Motor neuron (in vitro differentiated cells): ENCODE results near the gene ARL15. TPM values are rescaled to one million over a fixed set of nuclear protein-coding genes. Genes with fewer than 3 reads are reported as not detected.
A peak's percentile ranks its signal among the peaks of the same experiment; 100 is the strongest.
"Not testable (repeated sequence)": the region's sequence is repeated elsewhere in the genome, so short reads cannot be mapped to it uniquely, and the experiment has no call there.

ENCODE experiments used
- ATAC-seq, 8 experiments: fragments of 200-7000 bp; cut with Tn5 transposase; replicated peaks in 6 of 8; 2 replicates each; pipeline ENCODE4 v1.8.0; 2021; ENCODE audit warnings: mild to moderate bottlenecking in 8 of 8, moderate library complexity in 8 of 8
- H3K27ac ChIP-seq, 2 donors: fragments of 250-450 bp; sonication (Bioruptor Pico); 2 replicates each; pipeline ENCODE4 v1.9.0; 2021; ENCODE audit warnings: antibody characterized with exemption in 2 of 2, mild to moderate bottlenecking in 2 of 2, moderate library complexity in 1 of 2
- H3K4me1 ChIP-seq, 2 donors: fragments of 250-450 bp; sonication (Bioruptor Pico); replicated peaks in 1 of 2; 2 replicates each; pipeline ENCODE4 v1.6.1; 2021; ENCODE audit warnings: antibody characterized with exemption in 2 of 2, mild to moderate bottlenecking in 2 of 2, moderate library complexity in 1 of 2
- H3K4me3 ChIP-seq, 5 donors: fragments of 250-450 bp; sonication (Bioruptor Pico); 2 replicates each; pipeline ENCODE4 v1.9.0; 2021; ENCODE audit warnings: antibody characterized with exemption in 5 of 5, mild to moderate bottlenecking in 5 of 5, moderate library complexity in 4 of 5
- WGBS, 10 experiments: fragments of 450-650 bp; shearing (Covaris generic); methylation state at CpG; one replicate each; pipeline ENCODE4 v1.0.0; 2022; 5-methylcytosine and 5-hydroxymethylcytosine counted together
- in situ Hi-C, 9 experiments: fragments of 400-800 bp; cut with MboI; loops; one replicate each; pipeline ENCODE4 v1.15.0; 2021; ENCODE audit warnings: low sequenced_read_pairs in 9 of 9, low pct_unique_long_range_greater_than_20kb in 2 of 9; ENCODE audit not compliant: unreplicated experiment in 9 of 9
- total RNA-seq, 8 experiments: library from RNA; unstranded; fragments of 300-600 nt; gene quantifications; 2 replicates each; pipeline versions ENCODE4 v1.2.3 to v1.2.4, GENCODE V29; 2022

Gene ARL15
- total RNA-seq, 8 experiments from 2014 or later = 17.0 to 44.6 (median 22.3) TPM

GRCh38 chr5:53983568-53984460 lies 326.6 kb downstream of the ARL15 start:
- in situ Hi-C loops = no loop called here
- WGBS, 10 experiments = 6 to 100% (median 85%) methylated on average over 1 to 10 of the region's 10 CpGs
- Histone ChIP-seq H3K4me1 (no peaks in the 10 kb centered on the region), H3K4me3 (no peak overlapping the region), H3K27ac (no peak overlapping the region)
- ATAC-seq = peak in 3 of 8 experiments; percentile 86 to 92 (median 87)

- H3K27ac ChIP-seq, ATAC-seq, in situ Hi-C loops, H3K4me3 ChIP-seq, H3K4me1 ChIP-seq: not testable (repeated sequence)
- WGBS, 10 experiments = 90 to 100% (median 100%) methylated on average over 1 to 2 of the region's 2 CpGs; no CpG with 5 or more reads in 7 of the 10 experiments
Measured at GRCh38 chr5:53982319-53982718, 328.1 kb downstream of the ARL15 start.

GRCh38 chr5:53980061-53980460 lies 330.3 kb downstream of the ARL15 start:
- H3K4me1 ChIP-seq = no peaks in the 10 kb centered on the region
- in situ Hi-C loops = no loop called here
- H3K4me3 ChIP-seq = no peak overlapping the region
- no peak overlapping the region for H3K27ac ChIP-seq
- ATAC-seq = no peak

- ATAC-seq = no peak
- Histone ChIP-seq H3K4me3 (no peak overlapping the region), H3K27ac (no peak overlapping the region), H3K4me1 (no peaks in the 10 kb centered on the region)
- in situ Hi-C loops = no loop called here
- 71 to 100% (median 94%) methylated on average over 1 of the region's 1 CpG; no CpG with 5 or more reads in 2 of the 10 experiments for WGBS, 10 experiments
Measured at GRCh38 chr5:53974021-53974420, 336.4 kb downstream of the ARL15 start.

- 73 to 100% (median 96%) methylated on average over 2 to 4 of the region's 4 CpGs; no CpG with 5 or more reads in 1 of the 10 experiments for WGBS, 10 experiments
- H3K4me1 ChIP-seq = no peaks in the 10 kb centered on the region
- no peak for ATAC-seq
- H3K27ac ChIP-seq = no peak overlapping the region
- in situ Hi-C loops = no loop called here
- no peak overlapping the region for H3K4me3 ChIP-seq
Measured at GRCh38 chr5:53972314-53972713, 338.1 kb downstream of the ARL15 start.

GRCh38 chr5:53971551-53971950 lies 338.8 kb downstream of the ARL15 start:
- Histone ChIP-seq H3K4me3 (no peak overlapping the region), H3K4me1 (no peaks in the 10 kb centered on the region), H3K27ac (no peak overlapping the region)
- in situ Hi-C loops = no loop called here
- peak in 1 of 8 experiments; percentile 23 for ATAC-seq

- Histone ChIP-seq H3K4me1 (no peaks in the 10 kb centered on the region), H3K27ac (no peak overlapping the region), H3K4me3 (no peak overlapping the region)
- in situ Hi-C loops = no loop called here
- 0 to 81% (median 66%) methylated on average over 1 to 2 of the region's 2 CpGs for WGBS, 10 experiments
- ATAC-seq = no peak
Measured at GRCh38 chr5:53971131-53971530, 339.2 kb downstream of the ARL15 start.

GRCh38 chr5:53970475-53970874 lies 339.9 kb downstream of the ARL15 start:
- H3K27ac ChIP-seq = no peak overlapping the region
- WGBS, 10 experiments = 64 to 100% (median 89%) methylated on average over 1 to 3 of the region's 3 CpGs
- in situ Hi-C loops = no loop called here
- no peaks in the 10 kb centered on the region for H3K4me1 ChIP-seq
- H3K4me3 ChIP-seq = no peak overlapping the region
- no peak for ATAC-seq

- no peak overlapping the region for H3K27ac ChIP-seq
- 6 to 93% (median 77%) methylated on average over 2 of the region's 2 CpGs; no CpG with 5 or more reads in 1 of the 10 experiments for WGBS, 10 experiments
- in situ Hi-C loops = no loop called here
- H3K4me1 ChIP-seq = no peaks in the 10 kb centered on the region
- no peak for ATAC-seq
- H3K4me3 ChIP-seq = no peak overlapping the region
Measured at GRCh38 chr5:53969176-53969730, 341.1 kb downstream of the ARL15 start.

GRCh38 chr5:53965459-53965858 lies 344.9 kb downstream of the ARL15 start:
- no peak overlapping the region for H3K27ac ChIP-seq
- no peak overlapping the region for H3K4me3 ChIP-seq
- in situ Hi-C loops = no loop called here
- no peaks in the 10 kb centered on the region for H3K4me1 ChIP-seq
- no peak for ATAC-seq

GRCh38 chr5:53963958-53964357 lies 346.4 kb downstream of the ARL15 start:
- 17 to 100% (median 92%) methylated on average over 1 of the region's 1 CpG; no CpG with 5 or more reads in 4 of the 10 experiments for WGBS, 10 experiments
- no peak overlapping the region for H3K27ac ChIP-seq
- H3K4me3 ChIP-seq = no peak overlapping the region
- H3K4me1 ChIP-seq = no peaks in the 10 kb centered on the region
- ATAC-seq = no peak
- in situ Hi-C loops = no loop called here

GRCh38 chr5:53962306-53962705 lies 348.1 kb downstream of the ARL15 start:
- no peak for ATAC-seq
- Histone ChIP-seq H3K4me3 (no peak overlapping the region), H3K4me1 (no peaks in the 10 kb centered on the region), H3K27ac (no peak overlapping the region)
- in situ Hi-C loops = no loop called here
- WGBS, 10 experiments = 0 to 100% (median 73%) methylated on average over 1 of the region's 1 CpG; no CpG with 5 or more reads in 4 of the 10 experiments

GRCh38 chr5:53956632-53957031 lies 353.7 kb downstream of the ARL15 start:
- H3K4me1 ChIP-seq = no peaks in the 10 kb centered on the region
- H3K4me3 ChIP-seq = no peak overlapping the region
- no peak overlapping the region for H3K27ac ChIP-seq
- ATAC-seq = no peak
- in situ Hi-C loops = no loop called here

- WGBS, 10 experiments = 55 to 100% (median 100%) methylated on average over 1 of the region's 1 CpG
- Histone ChIP-seq H3K4me3 (no peak overlapping the region), H3K27ac (no peak overlapping the region), H3K4me1 (no peaks in the 10 kb centered on the region)
- ATAC-seq = no peak
- in situ Hi-C loops = no loop called here
Measured at GRCh38 chr5:53956196-53956595, 354.2 kb downstream of the ARL15 start.
